ENCODE results near the gene ZFYVE27.

DNA sequence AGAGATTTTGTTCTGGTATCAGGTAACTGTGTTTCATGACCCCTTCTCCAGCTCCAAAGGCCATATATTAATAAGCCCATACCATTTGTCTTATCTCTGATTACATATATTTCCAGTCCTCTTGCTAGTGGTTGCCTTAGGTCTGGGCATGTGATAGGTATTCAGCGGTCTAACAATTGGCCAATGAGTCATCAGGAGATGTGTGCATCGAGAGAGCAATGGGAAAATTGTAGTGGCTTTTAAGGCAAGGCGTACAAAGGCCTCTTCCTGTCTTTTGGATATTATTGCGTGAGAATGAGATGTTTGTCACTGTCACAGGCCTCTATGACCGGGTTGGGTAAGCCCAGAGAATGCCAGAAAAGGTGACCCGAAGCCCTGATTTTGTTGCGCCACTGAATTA lies 73.5 kb downstream of the ZFYVE27 start:
- TF ChIP-seq POLR2AphosphoS5 (IDR thresholded peaks at IDR 0.05; ENCODE audit: insufficient read depth, low read depth, low read length) = no peak
- TF ChIP-seq, protein P1, sequence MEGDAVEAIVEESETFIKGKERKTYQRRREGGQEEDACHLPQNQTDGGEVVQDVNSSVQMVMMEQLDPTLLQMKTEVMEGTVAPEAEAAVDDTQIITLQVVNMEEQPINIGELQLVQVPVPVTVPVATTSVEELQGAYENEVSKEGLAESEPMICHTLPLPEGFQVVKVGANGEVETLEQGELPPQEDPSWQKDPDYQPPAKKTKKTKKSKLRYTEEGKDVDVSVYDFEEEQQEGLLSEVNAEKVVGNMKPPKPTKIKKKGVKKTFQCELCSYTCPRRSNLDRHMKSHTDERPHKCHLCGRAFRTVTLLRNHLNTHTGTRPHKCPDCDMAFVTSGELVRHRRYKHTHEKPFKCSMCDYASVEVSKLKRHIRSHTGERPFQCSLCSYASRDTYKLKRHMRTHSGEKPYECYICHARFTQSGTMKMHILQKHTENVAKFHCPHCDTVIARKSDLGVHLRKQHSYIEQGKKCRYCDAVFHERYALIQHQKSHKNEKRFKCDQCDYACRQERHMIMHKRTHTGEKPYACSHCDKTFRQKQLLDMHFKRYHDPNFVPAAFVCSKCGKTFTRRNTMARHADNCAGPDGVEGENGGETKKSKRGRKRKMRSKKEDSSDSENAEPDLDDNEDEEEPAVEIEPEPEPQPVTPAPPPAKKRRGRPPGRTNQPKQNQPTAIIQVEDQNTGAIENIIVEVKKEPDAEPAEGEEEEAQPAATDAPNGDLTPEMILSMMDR (IDR thresholded peaks at IDR 0.05; ENCODE audit: extremely low read depth in 1 of 2, insufficient read depth in 1 of 2, low read depth in 1 of 2, low read length in 2 of 2) = no peak
